Brain microvascular endothelial cell (primary cell): Measurements from ENCODE around the gene GRIK1.

Experiments
- DNase-seq: peaks from one replicate; pipeline ENCODE4 v3.0.0-alpha.2; 2020
- H3K27ac ChIP-seq: fragments of 250-450 bp; sonication (Bioruptor Pico); 2 replicates; pipeline ENCODE4 v1.5.1; 2020; ENCODE audit warnings: mild to moderate bottlenecking, moderate library complexity
- H3K27me3 ChIP-seq: fragments of 250-450 bp; sonication (Bioruptor Pico); replicated peaks from 2 replicates; pipeline ENCODE4 v1.5.1; 2020; ENCODE audit warnings: mild to moderate bottlenecking
- H3K36me3 ChIP-seq: fragments of 250-450 bp; sonication (Bioruptor Pico); replicated peaks from 2 replicates; pipeline ENCODE4 v1.5.1; 2020; ENCODE audit warnings: mild to moderate bottlenecking
- H3K4me3 ChIP-seq: 2 replicates; pipeline ENCODE4 v1.5.1; 2011; ENCODE audit warnings: low read depth, mild to moderate bottlenecking, control low read depth, low read length, moderate library complexity
- in situ Hi-C: cut with HindIII; loops from 2 replicates; pipeline ENCODE4 v1.10.0; 2017; ENCODE audit warnings: low sequenced_read_pairs, low pct_ligation_motif_present
- TF ChIP-seq, protein P1 (sequence below): IDR thresholded peaks from 2 replicates; pipeline ENCODE4 v1.5.1; 2011; ENCODE audit warnings: low read depth, mild to moderate bottlenecking, moderate library complexity, low read length, control low read depth, inconsistent platforms; ENCODE audit errors: missing control alignments

The GRIK1 gene

GRCh38 chr21:29939104-29939923 lies 482 bp downstream of the GRIK1 start:
- Histone ChIP-seq H3K36me3 (no peaks in the 10 kb centered on the region), H3K27ac (no peak overlapping the region), H3K4me3 (peak overlapping the region; percentile 50), H3K27me3 (peaks cover 38% of the 10 kb centered on the region)
- in situ Hi-C loops: no loop called here
- DNase-seq: no peak
- TF ChIP-seq, protein P1, sequence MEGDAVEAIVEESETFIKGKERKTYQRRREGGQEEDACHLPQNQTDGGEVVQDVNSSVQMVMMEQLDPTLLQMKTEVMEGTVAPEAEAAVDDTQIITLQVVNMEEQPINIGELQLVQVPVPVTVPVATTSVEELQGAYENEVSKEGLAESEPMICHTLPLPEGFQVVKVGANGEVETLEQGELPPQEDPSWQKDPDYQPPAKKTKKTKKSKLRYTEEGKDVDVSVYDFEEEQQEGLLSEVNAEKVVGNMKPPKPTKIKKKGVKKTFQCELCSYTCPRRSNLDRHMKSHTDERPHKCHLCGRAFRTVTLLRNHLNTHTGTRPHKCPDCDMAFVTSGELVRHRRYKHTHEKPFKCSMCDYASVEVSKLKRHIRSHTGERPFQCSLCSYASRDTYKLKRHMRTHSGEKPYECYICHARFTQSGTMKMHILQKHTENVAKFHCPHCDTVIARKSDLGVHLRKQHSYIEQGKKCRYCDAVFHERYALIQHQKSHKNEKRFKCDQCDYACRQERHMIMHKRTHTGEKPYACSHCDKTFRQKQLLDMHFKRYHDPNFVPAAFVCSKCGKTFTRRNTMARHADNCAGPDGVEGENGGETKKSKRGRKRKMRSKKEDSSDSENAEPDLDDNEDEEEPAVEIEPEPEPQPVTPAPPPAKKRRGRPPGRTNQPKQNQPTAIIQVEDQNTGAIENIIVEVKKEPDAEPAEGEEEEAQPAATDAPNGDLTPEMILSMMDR: no peak

- TF ChIP-seq, protein P1: no peak
- H3K27me3 ChIP-seq: peaks cover 38% of the 10 kb centered on the region
These were observed 1.1 kb downstream of the GRIK1 start for GRCh38 chr21:29938776-29939103.

GRCh38 chr21:29933088-29933487 lies 6.7 kb downstream of the GRIK1 start:
- TF ChIP-seq, protein P1: no peak
- in situ Hi-C loops: no loop called here
- Histone ChIP-seq H3K36me3 (no peaks in the 10 kb centered on the region), H3K27ac (no peak overlapping the region), H3K27me3 (peaks cover 2% of the 10 kb centered on the region), H3K4me3 (no peak overlapping the region)
- no peak for DNase-seq

More at GRCh38 chr21:29938776-29939103, 1.1 kb downstream of the GRIK1 start:
- in situ Hi-C loops: no loop called here
- peak overlapping the region; percentile 50 for H3K4me3 ChIP-seq
- H3K27ac ChIP-seq: no peak overlapping the region
- no peak for DNase-seq
- no peaks in the 10 kb centered on the region for H3K36me3 ChIP-seq

GRCh38 chr21:29928537-29928936 lies 11.3 kb downstream of the GRIK1 start:
- in situ Hi-C loops: no loop called here
- Histone ChIP-seq H3K27ac (no peak overlapping the region), H3K4me3 (no peak overlapping the region), H3K27me3 (no peaks in the 10 kb centered on the region), H3K36me3 (no peaks in the 10 kb centered on the region)
- TF ChIP-seq, protein P1: no peak
- DNase-seq: no peak

DNA sequence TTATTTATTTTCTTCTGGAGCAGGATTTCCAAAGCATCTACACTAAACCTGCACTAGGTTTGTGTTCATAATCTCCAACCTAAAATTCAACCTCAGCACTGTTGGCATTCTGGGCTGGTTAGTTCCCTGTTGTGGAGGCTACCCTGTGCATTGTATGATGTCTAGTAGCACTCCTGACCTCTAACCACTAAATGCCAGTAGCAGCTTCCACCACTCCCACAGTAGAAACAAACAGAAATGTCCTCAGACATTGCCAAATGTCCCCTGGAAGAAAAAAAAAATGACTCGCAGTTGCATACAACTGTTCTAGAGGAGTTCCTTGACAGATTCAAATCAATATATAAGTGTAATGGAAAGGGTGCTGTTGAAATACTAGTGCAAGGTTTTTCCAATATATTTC lies 18.9 kb downstream of the GRIK1 start:
- H3K36me3 ChIP-seq: no peaks in the 10 kb centered on the region
- no peak overlapping the region for H3K27ac ChIP-seq
- TF ChIP-seq, protein P1: no peak
- no peak for DNase-seq
- no peaks in the 10 kb centered on the region for H3K27me3 ChIP-seq
- H3K4me3 ChIP-seq: no peak overlapping the region
- in situ Hi-C loops: no loop called here

- Histone ChIP-seq H3K27ac (no peak overlapping the region), H3K4me3 (no peak overlapping the region), H3K36me3 (no peaks in the 10 kb centered on the region), H3K27me3 (no peaks in the 10 kb centered on the region)
- TF ChIP-seq, protein P1: no peak
- no peak for DNase-seq
- in situ Hi-C loops: no loop called here
These were observed 25.5 kb downstream of the GRIK1 start for GRCh38 chr21:29914326-29914725.
